Activated CD4-positive, CD25-positive, alpha-beta regulatory T cell (primary cell): Measurements from ENCODE around the gene RBL2.
A peak's percentile ranks its signal among the peaks of the same experiment; 100 is the strongest.
"Not testable (repeated sequence)": the region's sequence is repeated elsewhere in the genome, so short reads cannot be mapped to it uniquely, and the experiment has no call there.

Experiments used
- DNase-seq, 4 experiments: peaks; one replicate each; lab custom pipeline; 2025; lab: John Stamatoyannopoulos, UW

RBL2 gene

DNA sequence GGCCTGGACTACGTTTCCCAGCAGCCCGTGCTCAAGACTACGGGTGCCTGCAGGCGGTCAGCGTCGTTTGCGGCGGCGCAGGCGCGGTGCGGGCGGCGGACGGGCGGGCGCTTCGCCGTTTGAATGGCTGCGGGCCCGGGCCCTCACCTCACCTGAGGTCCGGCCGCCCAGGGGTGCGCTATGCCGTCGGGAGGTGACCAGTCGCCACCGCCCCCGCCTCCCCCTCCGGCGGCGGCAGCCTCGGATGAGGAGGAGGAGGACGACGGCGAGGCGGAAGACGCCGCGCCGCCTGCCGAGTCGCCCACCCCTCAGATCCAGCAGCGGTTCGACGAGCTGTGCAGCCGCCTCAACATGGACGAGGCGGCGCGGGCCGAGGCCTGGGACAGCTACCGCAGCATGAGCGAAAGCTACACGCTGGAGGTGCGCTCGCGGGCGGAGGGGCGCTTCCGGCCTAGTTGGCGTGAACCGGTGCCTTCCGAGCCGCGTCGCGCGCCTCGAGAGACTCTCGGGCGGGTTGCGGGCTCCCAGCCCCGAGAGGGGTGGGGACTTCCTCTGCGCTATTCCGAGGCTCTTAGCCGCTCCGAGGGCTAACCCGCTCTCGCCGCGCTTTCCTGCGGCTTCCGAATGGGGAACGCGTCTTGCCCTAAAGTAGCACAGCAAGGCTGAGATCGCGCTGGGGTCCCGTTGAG lies at the start of gene RBL2:
Gene RBL2 (plus strand): TSS at position 95 of the 689 bp plus-strand sequence. CDS start 86 bp downstream, at position 181.
- peak; percentile 45 to 75 (median 68) for DNase-seq

GRCh38 chr16:53384610-53385009 lies 49.7 kb upstream of the RBL2 start:
- DNase-seq = not testable (repeated sequence)

DNA sequence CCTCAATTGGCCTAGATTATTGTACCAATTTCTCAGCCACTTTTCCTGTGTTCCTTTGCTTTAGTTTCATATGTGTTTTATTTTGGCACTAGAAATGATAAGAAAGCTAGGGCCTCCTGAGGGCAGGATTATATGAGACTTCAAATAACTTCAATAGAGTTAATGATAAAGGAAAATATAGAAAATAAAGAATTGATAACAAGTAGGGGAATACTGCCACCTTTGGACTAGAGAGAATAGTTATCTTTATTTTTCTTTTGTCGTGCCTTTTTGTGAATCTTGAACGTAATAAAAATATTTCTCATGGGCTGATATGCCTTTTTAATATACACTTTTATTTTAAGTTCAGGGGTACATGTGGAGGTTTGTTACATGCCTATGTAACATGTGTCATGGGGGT lies 29.3 kb upstream of the RBL2 start:
- DNase-seq = no peak

DNA sequence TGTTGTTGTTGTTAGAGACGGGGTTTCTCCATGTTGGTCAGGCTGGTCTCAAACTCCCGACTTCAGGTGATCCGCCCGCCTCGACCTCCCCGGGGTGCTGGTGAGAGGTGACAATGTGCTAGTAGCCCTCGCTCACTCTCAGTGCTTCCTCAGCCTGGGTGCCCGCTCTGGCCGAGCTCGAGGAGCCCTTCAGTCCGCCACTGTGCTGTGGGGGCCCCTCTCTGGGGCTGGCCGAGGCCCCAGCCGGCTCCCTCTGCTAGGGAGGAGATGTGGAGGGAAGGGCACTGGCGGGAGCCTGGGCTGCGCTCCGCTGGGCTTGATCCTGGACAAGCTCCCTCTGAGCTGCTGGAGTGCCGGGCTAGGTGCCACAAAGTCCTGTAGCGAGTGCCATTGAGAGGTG lies 21.7 kb upstream of the RBL2 start:
- no peak for DNase-seq

DNA sequence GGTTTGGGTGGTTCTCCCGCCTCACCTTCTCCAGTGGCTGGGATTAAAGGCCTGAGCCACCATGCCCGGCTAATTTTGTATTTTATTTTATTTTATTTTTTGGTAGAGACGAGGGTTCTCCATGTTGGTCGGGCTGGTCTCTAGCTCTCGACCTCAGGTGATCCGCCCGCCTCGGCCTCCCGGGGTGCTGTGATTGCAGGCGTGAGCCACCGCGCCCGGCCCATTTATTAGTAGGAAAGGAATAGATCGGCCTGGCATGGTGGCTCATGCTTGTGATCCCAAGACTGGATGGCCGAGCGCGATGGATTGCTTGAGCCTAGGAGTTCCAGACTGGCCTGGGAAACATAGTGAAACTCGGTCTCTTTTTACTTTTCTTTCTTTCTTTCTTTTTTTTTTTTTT lies 20.4 kb upstream of the RBL2 start:
- DNase-seq = no peak

DNA sequence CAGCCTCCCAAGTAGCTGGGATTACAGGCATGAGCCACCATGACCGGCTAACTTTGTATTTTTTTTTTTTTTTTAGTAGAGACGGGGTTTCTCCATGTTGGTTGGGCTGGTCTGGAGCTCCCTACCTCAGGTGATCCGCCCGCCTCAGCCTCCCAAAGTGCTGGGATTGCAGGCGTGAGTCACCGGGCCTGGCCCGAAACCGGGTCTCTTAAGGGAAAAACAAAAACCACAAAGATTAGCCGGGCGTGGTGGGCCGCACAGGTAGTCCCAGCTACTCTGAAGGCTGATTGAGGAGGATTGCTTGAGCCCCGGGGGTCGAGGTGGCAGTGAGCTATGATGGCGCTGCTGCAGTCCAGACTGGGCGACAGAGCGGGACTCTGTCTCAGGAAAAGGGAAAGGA lies 19.9 kb upstream of the RBL2 start:
- DNase-seq = no peak

DNA sequence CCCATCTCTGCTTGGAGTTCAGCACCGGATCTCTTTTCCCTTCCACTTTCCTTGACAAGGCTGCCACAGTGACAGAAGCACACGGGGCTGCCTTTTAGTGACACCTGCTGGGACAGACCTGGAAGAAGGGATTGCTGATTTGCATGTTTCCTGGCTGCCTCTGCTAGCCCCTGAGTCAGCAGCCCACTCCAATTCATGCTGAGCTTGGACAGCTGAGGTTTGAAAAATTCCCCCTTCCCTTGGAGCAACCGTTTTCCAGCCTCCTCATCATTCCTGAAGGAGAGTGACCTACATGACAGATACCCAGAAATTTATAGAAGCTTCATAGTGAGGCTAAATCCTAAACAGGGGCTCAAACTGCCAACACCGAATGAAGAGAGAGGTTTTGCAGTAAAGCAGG lies 18.8 kb upstream of the RBL2 start:
- no peak for DNase-seq

DNA sequence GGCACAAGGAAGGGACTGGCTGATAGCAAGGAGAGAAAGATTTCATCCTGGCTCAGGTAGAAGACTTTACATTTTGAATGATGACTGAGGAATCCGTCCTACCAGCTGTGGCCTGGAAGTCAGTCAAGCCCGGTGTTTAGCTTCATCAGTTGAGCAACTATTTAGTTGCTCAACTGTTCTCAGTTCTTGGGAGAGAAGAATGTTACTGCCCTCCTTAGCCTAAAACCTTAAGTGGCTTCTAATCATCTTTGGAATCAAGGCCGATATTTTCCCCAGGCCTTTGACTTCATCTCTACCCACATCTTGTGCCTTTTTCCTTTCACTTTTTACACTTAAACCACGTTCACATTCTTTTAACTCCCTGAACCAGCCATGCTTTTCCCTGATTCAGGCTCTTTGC lies 17.3 kb upstream of the RBL2 start:
- no peak for DNase-seq

DNA sequence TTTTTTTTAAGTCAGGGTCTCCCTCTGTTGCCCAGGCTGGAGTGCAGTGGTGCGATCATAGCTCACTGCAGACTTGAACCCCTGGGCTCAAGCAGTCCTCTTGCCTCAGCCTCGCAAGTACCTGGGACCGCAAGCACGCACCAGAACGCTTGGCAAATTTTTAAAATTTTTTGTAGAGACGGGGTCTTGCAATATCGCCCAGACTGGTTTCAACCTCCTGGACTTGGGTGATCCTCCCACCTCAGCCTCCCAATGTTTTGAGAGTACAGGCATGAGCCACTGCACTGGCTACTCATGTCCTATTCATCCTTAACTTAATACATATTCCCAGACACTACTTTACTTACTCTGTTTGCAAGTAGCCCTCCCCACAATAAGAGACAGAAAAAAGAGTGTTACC lies 16.3 kb upstream of the RBL2 start:
- DNase-seq = no peak

GRCh38 chr16:53419383-53419709 lies 14.9 kb upstream of the RBL2 start:
- not testable (repeated sequence) for DNase-seq

GRCh38 chr16:53421248-53421647 lies 13.0 kb upstream of the RBL2 start:
- DNase-seq = no peak

DNA sequence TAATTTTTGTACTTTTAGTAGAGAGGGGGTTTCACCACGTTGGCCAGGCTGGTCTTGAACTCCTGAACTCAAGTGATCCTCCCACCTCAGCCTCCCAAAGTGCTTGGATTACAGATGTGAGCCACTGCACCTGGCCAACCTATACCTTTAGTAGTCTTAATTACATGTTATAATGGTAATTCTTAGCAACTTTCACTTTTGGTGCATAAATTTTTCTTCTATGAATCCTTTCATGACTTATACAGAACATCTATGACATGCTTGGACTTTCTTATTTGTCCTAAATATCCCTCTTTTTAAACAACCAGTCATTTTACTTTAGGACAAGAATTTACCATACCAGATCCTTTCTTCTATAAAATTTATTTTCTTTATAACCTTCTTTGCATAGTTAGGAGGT lies 10.3 kb upstream of the RBL2 start:
- DNase-seq = not testable (repeated sequence)

DNA sequence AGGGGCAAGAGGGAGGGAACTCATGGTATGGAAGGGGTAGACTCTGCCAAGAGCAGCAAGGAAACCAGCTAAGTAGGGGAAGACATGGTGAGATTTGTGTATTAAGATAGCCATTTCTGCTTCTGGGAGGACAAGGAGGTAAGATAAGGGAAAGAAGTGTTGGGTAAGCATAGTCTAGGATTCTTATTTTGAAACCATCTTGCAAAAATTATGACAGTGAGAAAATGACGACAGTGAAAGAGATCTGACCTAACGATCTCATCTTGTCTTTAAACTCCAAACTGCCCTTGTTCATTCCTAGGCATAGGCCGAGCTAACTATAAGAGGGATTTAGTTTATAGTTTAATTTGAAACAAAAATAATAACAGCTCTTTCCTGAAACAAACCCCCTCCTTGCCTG lies 5.6 kb upstream of the RBL2 start:
- no peak for DNase-seq

- DNase-seq = no peak
These were observed 4.9 kb upstream of the RBL2 start for GRCh38 chr16:53429221-53429943.

- no peak for DNase-seq
These were observed 3.9 kb upstream of the RBL2 start for GRCh38 chr16:53430363-53430762.

DNA sequence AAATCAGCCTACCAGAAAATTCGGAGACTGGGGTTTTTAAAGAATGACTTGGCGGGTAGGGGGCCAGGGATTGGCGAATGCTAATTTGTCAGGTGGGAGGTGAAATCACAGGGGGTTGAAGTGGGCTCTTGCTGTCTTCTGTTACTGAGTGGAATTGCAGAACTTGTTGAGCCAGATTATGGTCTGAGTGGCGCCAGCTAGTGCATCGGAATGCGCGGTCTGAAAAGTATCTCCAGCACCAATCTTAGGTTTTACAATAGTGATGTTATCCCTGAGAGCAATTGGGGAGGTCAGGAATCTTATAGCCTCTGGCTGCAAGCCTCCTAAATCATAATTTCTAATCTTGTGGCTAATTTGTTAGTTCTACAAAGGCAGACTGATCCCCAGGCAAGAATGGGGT lies 762 bp upstream of the RBL2 start:
- no peak for DNase-seq

GRCh38 chr16:53433930-53434376 lies 318 bp upstream of the RBL2 start:
- no peak for DNase-seq

DNA sequence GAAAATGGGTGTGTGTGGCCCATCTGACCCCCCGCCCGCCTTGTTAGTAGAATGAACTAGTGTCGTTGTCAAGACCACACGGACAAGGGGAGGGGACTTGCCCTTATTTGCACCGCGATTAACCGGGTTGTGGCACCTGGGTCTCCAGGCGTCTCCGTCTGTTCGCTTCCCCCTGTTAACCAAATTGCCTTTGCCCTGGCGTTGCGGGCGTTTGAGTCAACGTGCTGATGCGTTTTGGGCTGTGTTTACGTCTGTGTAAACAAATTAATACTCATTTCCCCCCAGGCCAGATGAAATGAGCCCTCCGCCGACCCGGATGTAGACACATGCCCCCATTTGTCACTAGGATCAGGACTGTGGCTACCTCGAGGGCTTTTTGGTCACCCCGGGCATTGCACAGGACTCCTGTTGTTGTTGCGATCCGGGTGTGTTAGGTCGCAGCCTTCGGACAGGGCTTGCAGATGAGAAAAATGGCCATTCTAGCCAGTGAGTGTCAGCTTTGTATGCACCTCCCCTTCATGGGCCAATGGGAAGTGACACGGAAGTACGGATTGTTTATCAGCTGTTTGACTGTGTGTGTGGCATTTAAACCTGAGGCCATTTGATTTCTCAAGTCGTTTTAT lies 906 bp downstream of the RBL2 start:
- DNase-seq = peak in 3 of 4 experiments; percentile 36 to 45 (median 38)

GRCh38 chr16:53440125-53440524 lies 5.9 kb downstream of the RBL2 start:
- DNase-seq = no peak

DNA sequence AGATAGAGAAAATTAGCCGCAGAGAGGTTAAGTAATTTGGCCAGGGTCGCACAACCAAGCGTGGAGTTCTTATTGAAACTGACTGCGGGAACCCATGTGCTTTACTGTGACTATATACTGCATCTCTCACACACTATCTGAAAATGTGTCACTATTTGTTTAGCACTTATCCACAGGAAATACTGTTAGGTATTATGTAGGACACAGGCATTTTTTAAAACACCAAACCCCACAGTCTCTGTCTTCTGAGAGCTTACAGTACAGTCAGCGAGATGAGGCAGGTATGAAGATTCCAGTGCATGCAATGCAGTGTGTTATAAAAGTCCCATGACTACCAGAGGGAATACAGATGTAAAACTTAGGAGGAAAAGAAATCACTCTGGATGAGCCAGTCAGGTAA lies 11.3 kb downstream of the RBL2 start:
- DNase-seq = no peak

- DNase-seq = no peak
These were observed 11.8 kb downstream of the RBL2 start for GRCh38 chr16:53446090-53446489.

GRCh38 chr16:53449816-53450517 lies 15.7 kb downstream of the RBL2 start:
- DNase-seq = no peak

DNA sequence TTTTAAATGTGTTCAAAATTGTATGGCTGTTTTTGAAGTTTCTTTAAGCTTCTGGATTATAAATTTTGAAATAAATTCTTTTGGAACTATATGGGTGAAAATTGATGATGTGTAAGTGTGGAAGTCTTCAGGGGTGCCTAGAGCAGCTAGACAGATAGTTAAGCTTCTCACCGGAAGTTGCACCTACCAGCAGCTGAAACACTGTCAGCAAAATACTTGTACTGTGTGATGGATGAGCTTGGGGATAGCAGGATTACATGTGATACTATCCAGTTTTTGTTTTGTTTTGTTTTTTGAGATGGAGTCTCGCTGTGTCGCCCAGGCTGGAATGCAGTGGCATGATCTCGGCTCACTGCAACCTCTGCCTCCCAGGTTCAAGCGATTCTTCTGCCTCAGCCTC lies 19.7 kb downstream of the RBL2 start:
- DNase-seq = no peak
